HG03159 (cell line): Measurements from ENCODE around the gene POLL.
"Not testable (repeated sequence)": the region's sequence is repeated elsewhere in the genome, so short reads cannot be mapped to it uniquely, and the experiment has no call there.

Experiments
- ATAC-seq: cut with Tn5 transposase; IDR thresholded peaks from one replicate; pipeline ENCODE4 v1.9.1; 2021; ENCODE audit warnings: mild to moderate bottlenecking, moderate library complexity; ENCODE audit not compliant: unreplicated experiment

POLL gene

DNA sequence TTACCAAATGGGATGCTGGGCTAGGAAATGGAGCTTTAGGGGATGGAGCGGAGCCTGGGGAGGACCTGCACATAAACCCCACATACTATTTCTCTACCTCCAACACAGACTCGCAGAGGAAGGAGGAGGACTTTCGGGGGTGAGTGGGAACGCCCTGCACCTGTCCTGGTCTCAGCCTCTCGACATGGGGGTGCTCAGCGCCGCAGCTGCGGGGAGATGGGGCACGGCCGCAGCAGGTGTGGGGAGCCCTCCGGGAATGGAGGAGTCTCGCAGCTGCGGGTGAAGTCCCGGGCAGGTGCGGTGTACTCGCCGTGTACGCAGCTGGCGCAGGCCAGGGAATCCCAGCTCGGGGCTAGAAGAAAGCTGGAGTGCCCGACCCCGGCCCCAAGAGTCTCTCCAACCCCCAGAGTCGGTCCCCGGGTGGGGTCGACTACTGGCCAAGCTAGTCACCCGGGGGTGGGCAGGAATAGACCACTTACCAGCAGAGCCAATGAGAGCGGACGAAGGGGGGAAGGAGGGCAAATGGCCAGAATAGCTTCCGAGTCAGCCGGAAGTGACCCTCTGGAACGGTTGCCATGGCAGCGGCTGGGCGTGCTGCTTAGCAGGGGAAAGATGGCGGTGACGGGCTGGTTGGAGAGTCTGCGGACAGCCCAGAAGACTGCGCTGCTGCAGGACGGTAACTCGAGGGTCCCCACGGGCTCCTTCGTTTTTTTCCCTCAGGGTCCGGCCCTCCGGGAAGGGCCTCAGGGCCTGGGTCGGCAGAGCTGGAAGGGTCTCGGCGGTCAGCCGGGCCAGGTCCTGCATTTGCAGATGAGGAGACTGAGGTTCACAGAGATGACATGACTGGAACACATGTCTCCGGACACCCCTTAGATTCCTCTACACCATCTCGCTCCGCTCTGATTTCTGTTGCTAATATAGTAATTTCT lies at the start of gene POLL, which contains the start of gene DPCD:
Gene POLL (minus strand): TSS at position 533 of the 929 bp plus-strand sequence. CDS start 897 bp downstream, outside the sequence.
Gene DPCD (plus strand): TSS at position 597 of the 929 bp plus-strand sequence. CDS start 16 bp downstream, at position 613.
- peak; percentile 92 for ATAC-seq

DNA sequence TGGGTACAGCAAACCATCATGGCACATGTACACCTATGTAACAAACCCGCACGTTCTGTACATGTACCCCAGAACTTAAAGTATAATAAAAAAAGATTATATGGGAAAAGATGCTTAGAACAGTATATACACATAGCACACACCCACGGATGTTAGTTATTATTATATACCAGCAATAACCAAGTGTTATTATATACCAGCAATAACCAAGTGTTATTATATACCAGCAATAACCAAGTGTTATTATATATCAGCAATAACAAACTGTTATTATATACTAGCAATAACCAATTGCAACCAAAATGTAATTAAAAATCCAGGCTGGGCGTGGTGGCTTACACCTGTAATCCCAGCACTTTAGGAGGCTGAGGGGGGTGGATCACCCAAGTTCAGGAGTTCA lies 45.5 kb upstream of the POLL start:
- not testable (repeated sequence) for ATAC-seq

DNA sequence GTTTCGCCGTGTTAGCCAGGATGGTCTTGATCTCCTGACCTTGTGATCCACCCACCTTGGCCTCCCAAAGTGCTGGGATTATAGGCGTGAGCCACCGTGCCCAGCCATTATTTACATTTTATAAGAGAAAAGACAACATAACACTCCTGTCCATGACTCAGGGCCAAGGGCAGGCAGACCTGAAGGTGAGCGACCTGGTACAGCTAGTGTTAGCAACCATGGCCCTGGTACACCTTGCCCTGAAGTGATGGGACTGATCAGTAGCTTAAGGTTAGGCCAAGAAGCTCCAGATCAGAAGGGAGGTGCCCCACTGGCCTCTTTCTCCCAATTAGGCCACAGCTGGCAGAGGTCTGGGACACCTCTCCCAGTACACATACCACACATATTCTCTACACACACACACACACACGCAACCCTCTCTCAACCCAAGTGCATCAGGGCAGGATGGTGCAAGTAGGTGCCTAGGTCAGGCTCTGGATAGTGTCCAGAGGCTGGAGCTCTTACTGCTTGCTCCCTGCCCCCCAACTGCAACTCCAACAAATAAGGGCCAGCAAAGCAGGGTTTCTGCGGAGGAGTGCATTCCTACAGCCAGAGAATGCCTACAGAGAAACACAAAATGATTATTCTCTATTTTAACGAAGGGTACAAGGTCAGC lies 43.9 kb upstream of the POLL start:
- ATAC-seq, result no peak

DNA sequence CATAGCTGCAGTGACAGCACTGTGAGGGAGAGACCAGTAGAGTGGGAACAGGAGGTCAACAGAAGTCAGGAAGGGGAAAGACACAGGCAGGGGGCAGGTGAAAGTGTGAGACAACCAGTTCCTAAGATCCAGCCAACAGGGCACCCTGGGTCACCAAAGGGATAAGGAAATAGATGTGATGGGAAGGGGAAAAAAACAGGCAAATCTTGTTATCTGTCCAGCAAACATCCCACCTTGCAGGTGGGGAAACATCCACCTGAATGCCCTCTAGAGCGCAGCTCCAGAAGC lies 42.5 kb upstream of the POLL start:
- no peak for ATAC-seq

DNA sequence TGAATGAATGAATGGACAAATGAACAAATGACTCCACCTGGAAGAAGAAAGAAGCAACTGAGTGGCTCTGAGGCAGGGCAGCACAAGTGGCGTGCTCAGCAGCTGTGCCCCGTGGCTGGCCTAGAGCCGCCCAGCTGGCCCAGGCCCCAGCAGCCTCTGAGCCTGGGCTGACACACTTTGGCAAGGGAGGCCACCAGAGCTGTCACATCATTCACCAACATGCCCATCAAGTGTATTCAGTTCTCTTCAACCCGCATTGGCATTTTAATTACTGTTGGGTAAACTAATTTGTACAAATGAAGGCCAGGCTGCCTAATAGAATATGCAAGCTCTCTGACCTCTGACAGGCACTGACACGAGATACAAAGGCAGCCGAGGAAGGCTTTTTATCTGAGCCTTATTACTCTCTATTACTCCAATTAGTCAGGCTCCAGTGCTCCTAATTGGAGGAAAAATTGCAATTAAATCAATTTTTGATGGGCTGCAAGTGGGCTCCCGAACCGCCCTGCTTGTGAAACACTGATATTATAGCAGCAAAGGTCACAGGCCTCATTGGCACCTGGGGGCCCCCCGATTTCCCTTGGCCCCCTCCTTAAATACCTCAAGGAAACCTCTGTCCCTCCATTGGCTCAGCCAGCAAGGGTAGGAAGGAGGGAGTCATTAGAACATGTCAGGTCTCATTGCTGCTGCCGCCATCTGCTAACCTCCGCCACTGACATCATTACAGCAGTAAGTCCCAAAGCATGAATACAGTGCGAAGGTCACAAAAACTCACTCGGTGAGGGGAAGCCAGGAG lies 42.0 kb upstream of the POLL start:
- no peak for ATAC-seq

DNA sequence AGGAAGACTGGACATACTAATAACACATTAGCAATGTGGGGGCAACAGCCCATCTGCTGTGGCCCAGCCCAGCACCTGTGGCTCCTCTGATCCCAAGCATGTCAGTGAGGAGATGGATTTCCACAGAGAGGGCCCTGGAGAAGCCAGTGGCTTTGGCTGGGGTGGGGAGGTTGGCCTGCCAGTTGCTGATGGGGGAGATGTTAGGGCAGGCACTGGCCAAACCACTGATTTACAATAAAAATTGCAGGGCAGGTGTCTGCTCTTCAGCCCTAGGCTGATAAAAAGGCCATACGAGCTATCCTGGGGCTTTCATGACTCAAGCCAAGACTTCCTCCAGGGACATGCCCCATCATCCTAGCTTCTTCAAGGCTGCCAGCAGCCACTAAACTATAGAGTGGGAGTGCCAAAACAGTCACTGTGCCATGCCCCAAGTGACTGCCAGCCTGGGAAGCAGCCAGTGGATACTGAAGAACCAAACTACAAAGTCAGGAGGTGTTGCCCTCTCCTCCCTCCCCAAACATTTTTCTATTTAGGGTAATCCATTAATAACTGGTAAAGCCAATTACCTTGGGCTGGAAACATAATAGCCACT lies 37.9 kb upstream of the POLL start:
- no peak for ATAC-seq

DNA sequence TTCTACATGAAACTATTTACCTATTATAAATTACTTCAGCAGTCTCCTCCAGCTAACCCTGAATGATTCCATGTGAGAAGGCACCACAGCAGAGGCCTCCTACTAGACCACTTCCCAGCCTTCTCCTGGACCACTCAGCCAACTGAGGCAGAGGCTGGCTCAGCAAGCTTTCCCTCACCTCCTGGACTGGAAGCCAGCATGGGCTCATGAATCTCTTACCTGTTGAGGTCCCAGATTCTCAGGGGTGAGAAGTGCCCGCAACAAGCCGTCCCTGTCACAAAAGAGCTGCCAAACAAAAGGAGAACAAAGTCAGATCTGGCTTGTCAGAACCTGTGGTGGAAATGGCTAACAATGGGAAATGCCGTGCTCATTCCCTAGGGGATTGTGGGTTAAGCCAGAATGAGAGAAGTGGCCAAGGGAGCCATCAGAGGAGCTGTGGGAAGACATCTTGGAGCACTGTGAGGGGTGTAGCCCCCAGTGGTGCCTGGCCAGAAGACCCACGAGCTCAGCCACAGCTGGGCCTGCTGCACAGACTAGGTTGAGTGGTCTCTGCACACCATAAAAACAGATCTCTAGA lies 36.6 kb upstream of the POLL start:
- ATAC-seq, result no peak

DNA sequence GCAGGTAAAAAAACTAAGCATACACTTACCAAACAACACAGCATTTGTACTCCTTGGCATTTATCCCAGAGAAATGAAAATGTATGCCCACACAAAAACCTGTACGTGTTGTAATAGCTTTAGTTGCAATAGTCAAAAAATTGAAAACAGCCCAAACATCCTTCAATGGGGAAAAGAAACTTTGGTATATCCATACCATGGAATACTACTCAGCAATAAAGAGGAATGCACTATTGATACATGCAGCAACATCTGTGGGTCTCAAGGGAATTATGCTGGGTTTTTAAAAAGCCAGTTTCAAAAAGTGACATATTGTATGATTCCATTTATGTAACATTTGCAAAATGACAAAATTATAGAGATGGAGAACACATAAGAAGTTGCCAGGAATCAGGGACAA lies 35.5 kb upstream of the POLL start:
- ATAC-seq, result no peak

DNA sequence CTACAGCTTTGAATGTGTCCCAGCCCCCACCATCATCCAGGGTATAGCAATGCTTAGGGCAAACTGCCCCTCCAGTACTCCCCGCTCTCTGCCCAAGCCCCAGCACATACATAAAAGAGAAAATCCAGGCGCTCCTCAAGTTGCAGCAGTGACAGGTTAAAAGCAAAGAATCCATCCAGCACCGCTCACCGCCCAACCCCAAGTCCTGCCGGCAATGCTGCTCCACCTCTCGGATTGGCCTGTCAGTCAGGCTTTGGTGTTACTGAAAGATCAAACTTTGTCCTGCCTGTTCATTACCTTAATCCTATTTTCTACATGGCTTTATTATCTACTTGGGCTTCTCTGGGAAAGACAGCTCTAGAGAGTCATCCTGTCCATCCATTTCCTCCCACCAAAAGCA lies 31.9 kb upstream of the POLL start:
- no peak for ATAC-seq

DNA sequence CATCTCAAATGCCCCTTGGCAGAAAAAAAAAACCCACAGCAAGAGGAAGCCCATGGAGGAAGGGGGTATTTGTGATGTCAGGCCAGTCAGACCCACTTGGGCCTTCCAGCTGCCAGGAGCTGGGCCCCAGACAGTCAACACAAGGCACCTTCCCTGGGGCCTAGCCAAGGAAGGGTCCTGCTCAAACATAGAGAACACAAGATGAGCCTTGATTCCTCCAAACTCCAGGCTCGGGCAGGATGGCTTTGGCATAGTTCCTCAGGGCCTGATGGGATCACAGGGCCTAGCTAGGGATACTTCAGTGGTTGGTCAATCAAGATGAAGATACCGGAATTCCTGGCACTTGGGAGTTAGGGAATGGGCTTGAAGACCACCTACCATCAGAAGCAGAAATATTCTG lies 30.8 kb upstream of the POLL start:
- ATAC-seq, result no peak

DNA sequence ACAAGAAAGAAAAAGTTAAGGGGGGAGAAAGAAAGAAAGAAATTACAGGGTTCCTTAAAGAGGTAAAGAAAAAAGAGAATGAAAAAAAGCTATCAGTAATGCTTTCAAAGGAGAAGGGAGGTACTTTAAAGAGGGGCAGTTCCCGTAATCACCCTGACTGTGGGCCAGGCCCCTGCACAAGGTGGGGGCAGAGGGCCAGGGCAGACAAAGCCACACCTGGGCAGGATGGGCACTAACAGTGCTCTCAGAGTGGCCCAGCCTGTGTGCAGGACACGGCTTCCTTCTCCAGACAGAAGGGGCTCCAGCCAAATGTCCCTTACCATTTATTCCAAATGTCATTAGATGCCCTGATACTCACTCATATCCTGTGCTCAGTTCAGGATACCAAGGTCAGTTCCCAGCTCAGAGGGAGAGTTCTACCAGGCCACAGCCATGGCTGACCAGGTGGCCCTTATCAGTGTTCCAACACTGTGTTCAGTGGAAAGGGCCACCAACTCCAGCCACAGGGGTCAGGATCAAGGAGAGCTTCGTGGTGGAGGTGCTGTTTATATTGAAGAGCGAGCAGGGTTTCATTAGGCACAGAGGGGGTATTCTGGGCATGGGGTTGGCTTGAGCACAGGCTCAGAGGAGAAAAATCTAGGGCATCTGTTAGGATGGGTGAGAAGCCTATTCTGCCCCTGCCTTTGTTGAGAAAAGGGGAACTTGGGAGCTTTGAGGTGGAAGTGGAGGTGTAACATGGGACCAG lies 29.9 kb upstream of the POLL start:
- no peak for ATAC-seq

DNA sequence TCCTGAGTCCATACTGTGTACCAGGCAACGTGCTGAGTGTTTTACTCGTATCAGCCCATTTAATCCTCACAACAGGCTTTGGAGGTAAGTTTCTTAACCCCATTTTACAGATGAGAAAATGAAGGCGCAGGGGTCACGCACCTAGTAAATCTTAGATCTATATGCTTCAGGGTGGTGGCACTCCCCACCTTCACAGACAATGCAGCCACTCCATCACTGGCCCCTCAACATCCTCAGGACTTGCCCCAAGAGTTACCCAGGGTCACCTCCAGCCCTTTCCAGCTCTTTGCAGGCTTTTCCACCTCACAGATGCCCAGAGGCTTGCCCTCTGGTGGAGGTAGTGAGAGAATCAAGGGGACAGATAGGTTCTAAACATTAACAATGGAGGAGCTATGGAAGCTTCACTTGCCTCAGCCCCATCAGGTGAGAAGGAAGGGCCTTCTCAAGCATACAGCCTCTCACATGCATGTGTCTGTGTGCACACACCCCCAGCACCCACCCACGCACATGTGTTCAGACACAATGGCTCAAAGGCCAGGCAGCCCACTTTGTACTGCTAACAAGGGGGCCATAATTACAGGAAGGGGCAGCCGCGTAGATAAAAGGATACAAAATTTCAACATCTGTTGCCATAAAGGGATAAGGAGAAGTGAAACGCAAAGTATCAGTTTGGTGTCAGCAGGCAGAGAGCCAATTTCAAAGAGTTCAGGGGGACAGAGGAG lies 29.2 kb upstream of the POLL start:
- no peak for ATAC-seq

DNA sequence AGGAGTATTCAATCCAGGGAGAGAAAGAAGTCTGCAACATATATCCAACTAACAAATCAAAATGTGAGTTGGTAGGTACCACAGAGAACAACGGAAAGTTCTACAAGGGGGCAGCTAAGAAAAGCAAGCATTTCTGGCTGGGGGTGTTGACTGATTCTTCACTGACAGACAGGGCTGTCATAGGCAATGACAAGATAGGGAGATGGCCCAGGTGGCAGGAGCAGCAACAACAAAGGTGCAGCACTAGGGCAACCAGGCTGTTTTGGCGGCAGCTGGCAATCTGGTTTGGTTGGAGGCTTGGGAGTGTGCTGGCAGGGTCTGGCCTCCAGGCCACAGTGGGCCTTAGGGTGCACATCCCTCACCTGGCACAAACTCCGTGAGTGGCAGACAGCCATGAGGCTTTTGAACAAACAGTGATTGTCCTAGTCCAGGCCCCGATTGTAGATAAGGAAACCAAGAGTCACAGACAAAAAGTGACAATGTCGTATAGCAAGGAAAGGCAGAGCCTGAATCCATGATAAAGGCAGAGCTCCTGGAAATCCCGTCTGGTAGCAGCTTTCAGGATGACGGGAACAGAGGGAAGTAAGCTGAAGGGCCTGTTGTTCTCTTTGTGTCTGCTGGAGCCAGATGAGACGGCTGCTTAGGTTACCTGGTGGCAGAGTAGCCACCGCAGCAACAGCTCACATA lies 28.5 kb upstream of the POLL start:
- ATAC-seq, result no peak

DNA sequence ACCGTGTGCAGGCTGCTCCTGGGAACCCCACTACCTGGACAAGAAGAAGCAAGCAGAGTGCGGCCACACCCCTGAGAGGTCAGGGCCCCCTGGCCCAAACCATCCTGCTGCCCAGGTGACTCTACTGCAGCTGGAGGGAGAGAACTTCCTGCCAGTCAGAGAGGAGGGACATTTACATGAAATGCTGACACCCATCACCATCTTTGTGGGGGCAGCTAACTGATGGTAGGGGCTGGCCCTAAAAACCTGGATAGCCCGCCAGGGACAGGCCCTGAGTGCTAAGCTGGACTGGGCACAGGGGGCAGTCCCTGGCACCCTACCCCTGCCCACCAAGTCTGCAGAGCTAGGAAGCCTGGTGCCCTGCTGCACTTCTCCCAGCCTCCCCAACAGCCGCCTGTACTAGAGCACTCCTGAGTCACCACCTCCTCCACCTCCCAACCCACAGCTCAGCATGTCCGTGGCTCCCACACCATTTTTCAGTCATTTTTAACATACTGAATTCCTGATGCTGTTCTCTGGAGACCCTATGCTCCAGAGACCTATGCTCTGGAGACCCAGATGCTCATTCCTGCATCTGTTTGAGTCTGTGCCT lies 27.6 kb upstream of the POLL start:
- no peak for ATAC-seq

DNA sequence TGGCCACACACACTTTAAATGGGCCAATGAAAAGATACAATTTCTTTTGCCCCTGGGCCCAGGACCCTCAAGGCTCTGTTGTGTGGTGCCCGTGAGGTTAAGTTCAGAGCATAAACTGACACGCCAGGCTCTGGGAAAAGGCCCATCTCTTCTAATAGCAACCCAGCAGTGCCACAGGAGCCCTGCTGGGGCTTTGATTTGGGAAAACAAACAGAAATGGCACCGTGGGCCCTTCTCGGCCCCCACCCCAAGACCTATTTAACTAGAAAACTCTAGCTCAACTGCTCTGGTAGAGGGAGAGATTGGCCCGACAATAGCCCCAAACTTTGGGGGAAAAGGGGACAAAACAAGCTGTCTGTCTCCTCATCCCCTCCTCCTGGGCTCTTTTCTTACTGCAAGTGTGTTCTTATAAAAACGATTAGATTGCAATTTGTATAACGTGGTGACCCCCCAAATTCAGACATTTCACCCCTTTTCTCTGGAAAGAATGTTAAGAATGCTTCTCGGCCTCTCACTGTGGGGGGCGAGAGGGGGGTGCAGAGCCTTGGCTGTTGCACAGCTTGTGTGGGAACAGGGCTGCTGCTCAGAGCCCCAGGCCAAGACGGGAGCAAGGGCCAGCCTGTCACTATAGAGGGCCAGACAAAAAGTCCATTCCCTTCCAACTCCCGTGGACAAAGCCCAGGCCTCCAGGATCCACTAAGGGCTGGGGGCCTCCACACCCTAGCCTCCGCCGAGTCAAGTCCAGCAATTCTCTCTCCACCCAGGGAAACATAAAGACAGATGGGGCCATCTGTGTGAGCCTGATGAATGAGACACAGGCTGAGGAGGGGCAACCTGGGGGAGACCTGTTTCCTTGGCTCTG lies 26.8 kb upstream of the POLL start:
- no peak for ATAC-seq

DNA sequence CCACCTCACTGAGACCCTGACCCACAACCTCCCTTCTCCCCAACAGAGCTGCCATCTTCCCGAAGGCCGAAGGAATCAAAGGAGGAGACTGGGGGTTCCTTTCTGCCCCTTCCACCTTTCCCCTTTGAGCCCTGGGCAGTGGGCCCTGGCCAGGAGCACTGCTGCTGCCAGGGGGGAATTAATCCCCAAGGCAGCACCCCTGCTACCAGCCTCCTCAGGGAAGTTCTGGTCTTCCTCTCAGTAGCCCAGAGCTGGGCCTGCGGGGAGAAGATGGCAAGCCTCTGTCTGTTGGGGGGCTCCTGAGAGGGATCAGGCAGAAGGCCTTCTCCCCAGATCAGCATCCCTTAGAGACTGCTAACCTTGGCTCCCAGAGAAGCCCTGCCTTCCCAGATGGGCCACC lies 25.6 kb upstream of the POLL start:
- no peak for ATAC-seq

DNA sequence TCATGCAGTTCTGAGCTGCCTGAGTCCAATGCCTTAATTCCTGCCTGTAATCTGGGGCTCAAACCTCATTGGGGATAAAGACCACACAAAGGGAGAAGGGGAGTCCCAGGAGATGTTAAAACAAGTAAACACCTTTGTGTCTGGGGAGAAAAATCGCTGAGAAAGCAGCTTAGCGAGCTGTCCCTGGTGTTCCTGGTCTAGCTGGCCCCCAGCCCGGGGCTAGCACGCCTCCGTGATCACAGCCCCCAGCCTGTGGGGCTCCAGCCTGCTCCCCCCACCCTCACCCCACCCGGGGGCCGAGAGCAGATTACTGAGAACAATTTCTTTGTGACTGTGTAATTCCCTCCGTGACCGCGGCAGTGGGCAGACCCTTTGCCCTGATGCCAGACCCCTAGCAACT lies 24.8 kb upstream of the POLL start:
- ATAC-seq, result no peak

DNA sequence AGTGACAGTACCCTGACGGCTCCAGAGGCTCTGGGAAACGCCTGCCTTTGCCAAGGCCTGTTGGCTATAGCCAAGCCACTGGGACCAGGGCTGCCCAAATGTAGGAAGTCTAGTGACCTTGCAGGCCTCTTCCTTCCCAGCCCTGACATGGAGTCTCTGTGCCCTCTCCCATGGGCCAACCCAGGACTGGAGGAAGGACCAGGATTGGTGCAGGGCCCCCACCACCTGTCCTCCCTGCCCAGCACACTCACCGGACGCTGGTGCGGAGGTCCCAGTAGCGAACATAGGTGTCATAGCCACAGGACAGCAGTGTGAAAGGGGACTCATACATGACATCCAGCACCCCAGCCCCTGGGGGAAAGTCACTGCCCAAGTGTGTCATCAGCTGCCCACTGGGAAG lies 24.0 kb upstream of the POLL start:
- ATAC-seq, result no peak
